ENCODE results near the gene CASP10.
"Not testable (repeated sequence)": the region's sequence is repeated elsewhere in the genome, so short reads cannot be mapped to it uniquely, and the experiment has no call there.

The CASP10 gene

DNA sequence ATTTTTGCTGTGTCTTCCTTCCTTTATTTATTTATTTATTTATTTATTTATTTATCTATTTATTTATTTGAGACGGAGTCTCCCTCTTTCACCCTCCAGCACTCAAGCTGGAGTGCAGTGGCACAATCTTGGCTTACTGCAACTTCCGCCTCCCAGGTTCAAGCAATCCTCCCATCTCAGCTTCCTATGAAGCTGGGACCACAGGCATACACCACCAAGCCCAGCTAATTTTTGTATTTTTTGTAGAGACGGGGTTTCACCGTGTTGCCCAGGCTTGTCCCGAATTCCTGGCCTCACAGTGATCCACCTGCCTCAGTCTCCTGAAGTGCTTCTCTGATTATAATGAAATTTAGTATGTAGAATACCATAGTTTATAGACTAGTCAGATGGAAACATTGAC is 894 bp downstream of the CASP10 start:
- not testable (repeated sequence) for H3K27ac ChIP-seq (ENCODE audit: low read depth, low read length); H3K9ac ChIP-seq (ENCODE audit: low read depth, low read length); H3K36me3 ChIP-seq (ENCODE audit: control insufficient read depth, insufficient read depth, low read length); H3K27me3 ChIP-seq (ENCODE audit: control insufficient read depth, insufficient read depth, low read length); H3K4me1 ChIP-seq (ENCODE audit: control insufficient read depth, insufficient read depth, low read length); H3K9me3 ChIP-seq (ENCODE audit: control insufficient read depth, insufficient read depth, low read length)
- peak overlapping the region; percentile 54 for H3K4me3 ChIP-seq (ENCODE audit: low read depth, low read length)

DNA sequence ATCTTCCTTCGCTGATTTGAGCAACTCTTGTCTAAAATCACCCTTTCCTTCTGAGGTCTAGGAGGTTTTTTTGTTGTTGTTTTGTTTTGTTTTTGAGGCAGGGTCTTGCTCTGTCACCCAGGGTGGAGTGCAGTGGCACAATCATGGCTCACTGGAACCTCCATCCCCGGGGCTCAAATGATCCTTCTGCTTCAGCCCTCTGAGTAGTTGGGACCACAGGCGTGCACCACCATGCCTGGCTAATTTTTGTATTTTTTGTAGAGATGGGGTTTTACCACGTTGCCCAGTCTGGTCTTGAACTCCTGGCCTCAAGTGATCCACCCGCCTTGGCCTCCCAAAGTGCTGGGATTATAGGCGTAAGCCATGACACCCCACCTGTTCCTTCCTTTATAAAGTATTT is 1.3 kb downstream of the CASP10 start:
- not testable (repeated sequence) for H3K36me3 ChIP-seq (ENCODE audit: control insufficient read depth, insufficient read depth, low read length); H3K4me1 ChIP-seq (ENCODE audit: control insufficient read depth, insufficient read depth, low read length); H3K9me3 ChIP-seq (ENCODE audit: control insufficient read depth, insufficient read depth, low read length); H3K4me3 ChIP-seq (ENCODE audit: low read depth, low read length); H3K27me3 ChIP-seq (ENCODE audit: control insufficient read depth, insufficient read depth, low read length); H3K9ac ChIP-seq (ENCODE audit: low read depth, low read length); H3K27ac ChIP-seq (ENCODE audit: low read depth, low read length)

DNA sequence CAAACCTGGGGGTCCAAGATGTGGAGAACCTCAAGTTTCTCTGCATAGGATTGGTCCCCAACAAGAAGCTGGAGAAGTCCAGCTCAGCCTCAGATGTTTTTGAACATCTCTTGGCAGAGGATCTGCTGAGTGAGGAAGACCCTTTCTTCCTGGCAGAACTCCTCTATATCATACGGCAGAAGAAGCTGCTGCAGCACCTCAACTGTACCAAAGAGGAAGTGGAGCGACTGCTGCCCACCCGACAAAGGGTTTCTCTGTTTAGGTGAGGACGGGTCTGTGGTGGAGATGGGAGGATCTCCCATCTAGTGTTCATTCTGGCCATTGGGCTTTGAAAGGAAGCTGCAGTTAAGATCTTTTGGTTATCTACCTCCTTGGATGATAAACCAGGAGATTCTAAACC is 2.9 kb downstream of the CASP10 start:
- no peak overlapping the region for H3K9ac ChIP-seq (ENCODE audit: low read depth, low read length)
- no peak overlapping the region for H3K27ac ChIP-seq (ENCODE audit: low read depth, low read length)

DNA sequence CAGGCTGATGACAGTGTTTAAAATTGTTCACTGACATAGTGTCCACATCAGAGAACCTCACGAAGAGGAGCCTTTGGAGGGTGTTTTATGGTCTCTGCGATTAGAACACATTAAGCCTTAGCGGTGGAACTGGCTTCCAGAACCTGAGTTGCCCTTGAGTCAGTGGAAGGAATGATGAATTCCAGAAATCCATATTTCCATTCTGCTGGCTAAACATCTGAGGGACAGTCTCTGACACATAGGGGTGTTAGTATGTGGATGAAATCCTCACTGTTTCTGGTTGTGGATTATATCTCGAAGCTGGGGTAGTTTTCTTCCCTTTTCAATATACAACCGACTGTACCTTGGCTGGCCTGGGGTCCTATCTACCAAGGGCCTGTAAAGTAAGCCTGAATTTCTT is 4.0 kb downstream of the CASP10 start:
- Histone ChIP-seq H3K36me3 (ENCODE audit: control insufficient read depth, insufficient read depth, low read length) (no peaks in the 10 kb centered on the region), H3K4me1 (ENCODE audit: control insufficient read depth, insufficient read depth, low read length) (peaks cover 7% of the 10 kb centered on the region), H3K9ac (ENCODE audit: low read depth, low read length) (no peak overlapping the region), H3K4me3 (ENCODE audit: low read depth, low read length) (no peak overlapping the region), H3K27ac (ENCODE audit: low read depth, low read length) (no peak overlapping the region), H3K27me3 (ENCODE audit: control insufficient read depth, insufficient read depth, low read length) (no peaks in the 10 kb centered on the region), H3K9me3 (ENCODE audit: control insufficient read depth, insufficient read depth, low read length) (no peaks in the 10 kb centered on the region)

More for the DNA sequence above, 2.9 kb downstream of the CASP10 start:
- no peaks in the 10 kb centered on the region for H3K9me3 ChIP-seq (ENCODE audit: control insufficient read depth, insufficient read depth, low read length)
- no peaks in the 10 kb centered on the region for H3K36me3 ChIP-seq (ENCODE audit: control insufficient read depth, insufficient read depth, low read length)
- no peaks in the 10 kb centered on the region for H3K27me3 ChIP-seq (ENCODE audit: control insufficient read depth, insufficient read depth, low read length)
- no peak overlapping the region for H3K4me3 ChIP-seq (ENCODE audit: low read depth, low read length)
- H3K4me1 ChIP-seq (ENCODE audit: control insufficient read depth, insufficient read depth, low read length): peaks cover 7% of the 10 kb centered on the region

DNA sequence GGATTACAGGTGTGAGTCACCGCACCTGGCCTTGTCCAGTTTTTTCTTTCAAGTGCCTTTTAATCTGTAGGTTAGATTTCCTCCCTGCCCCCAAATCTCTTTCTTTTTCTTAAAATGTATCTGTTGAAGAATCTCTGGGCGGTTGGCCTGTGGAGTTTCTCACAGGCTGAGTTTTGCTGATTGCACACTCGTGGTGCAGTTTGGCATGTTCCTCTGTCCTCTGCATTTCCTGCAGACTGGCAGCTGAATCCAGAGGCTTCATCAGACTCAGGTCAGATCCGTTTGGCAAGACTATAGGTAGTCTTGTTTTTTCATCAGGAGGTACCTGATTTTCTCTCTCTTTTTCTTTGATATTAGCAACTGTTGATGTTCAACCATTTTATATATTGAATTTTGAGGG is 5.5 kb downstream of the CASP10 start:
- H3K9ac ChIP-seq (ENCODE audit: low read depth, low read length): no peak overlapping the region
- H3K4me1 ChIP-seq (ENCODE audit: control insufficient read depth, insufficient read depth, low read length): peaks cover 2% of the 10 kb centered on the region
- no peaks in the 10 kb centered on the region for H3K9me3 ChIP-seq (ENCODE audit: control insufficient read depth, insufficient read depth, low read length)
- no peak overlapping the region for H3K27ac ChIP-seq (ENCODE audit: low read depth, low read length)
- H3K36me3 ChIP-seq (ENCODE audit: control insufficient read depth, insufficient read depth, low read length): no peaks in the 10 kb centered on the region
- H3K4me3 ChIP-seq (ENCODE audit: low read depth, low read length): no peak overlapping the region
- H3K27me3 ChIP-seq (ENCODE audit: control insufficient read depth, insufficient read depth, low read length): no peaks in the 10 kb centered on the region

DNA sequence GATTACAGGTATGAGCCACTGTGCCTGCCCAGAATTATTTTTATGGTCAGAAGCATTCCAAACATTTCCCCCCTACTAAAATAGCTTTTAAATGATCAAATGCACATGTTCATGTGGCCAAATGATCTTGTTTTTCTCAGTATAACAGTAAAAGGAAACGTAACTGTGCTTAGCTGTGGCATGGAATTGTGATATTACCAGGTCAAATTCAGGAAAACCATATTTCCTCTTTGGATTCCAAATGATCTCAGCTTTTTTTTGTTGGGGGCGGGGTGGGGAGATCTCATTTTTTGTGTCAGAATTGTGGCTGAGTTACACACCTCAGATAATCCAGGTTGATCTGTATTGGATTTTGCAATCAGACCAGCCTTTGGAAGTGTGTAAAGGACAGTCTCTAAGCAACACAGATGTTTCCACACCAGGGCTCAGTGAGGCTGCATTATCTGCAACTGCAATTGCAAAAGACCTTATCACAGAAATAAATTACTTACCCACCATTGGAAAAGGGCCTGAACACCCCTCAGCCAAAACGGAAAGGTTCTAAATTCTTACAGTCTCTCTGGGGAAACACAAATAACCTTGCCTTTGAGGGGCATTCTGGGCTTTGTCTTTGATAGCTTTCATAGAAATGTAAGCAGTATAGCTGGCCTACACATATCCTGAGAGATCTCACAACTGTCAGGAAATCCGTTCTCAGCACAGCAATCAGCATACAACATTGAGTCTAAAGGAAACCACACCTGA is 8.4 kb downstream of the CASP10 start:
- no peaks in the 10 kb centered on the region for H3K9me3 ChIP-seq (ENCODE audit: control insufficient read depth, insufficient read depth, low read length)
- no peak overlapping the region for H3K27ac ChIP-seq (ENCODE audit: low read depth, low read length)
- H3K27me3 ChIP-seq (ENCODE audit: control insufficient read depth, insufficient read depth, low read length): no peaks in the 10 kb centered on the region
- no peak overlapping the region for H3K4me3 ChIP-seq (ENCODE audit: low read depth, low read length)
- H3K9ac ChIP-seq (ENCODE audit: low read depth, low read length): no peak overlapping the region
- no peaks in the 10 kb centered on the region for H3K36me3 ChIP-seq (ENCODE audit: control insufficient read depth, insufficient read depth, low read length)
- H3K4me1 ChIP-seq (ENCODE audit: control insufficient read depth, insufficient read depth, low read length): no peaks in the 10 kb centered on the region

DNA sequence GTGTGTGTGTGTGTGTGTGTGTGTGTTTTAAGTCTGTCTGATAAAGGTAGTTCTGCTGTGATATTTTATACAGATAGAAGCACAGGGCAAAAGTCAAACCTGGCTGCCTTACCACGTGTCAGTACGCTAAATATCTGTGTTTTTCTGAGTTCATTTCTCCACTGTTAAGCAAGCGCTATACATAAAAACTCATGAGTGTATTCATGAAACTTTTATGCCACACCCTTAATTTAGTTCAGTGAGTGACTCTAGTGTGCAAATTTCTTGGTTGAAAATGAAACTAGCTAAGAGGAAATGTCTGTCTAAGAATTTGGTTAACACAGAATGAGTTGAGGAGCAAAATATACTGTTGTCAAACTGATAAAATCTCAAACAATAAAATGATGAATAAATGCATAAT is 11.2 kb downstream of the CASP10 start:
- Histone ChIP-seq H3K27me3 (ENCODE audit: control insufficient read depth, insufficient read depth, low read length) (no peaks in the 10 kb centered on the region), H3K4me1 (ENCODE audit: control insufficient read depth, insufficient read depth, low read length) (no peaks in the 10 kb centered on the region), H3K36me3 (ENCODE audit: control insufficient read depth, insufficient read depth, low read length) (no peaks in the 10 kb centered on the region; the same call in 1 of the 2 replicates), H3K27ac (ENCODE audit: low read depth, low read length) (no peak overlapping the region), H3K9me3 (ENCODE audit: control insufficient read depth, insufficient read depth, low read length) (no peaks in the 10 kb centered on the region), H3K9ac (ENCODE audit: low read depth, low read length) (no peak overlapping the region), H3K4me3 (ENCODE audit: low read depth, low read length) (no peak overlapping the region)

DNA sequence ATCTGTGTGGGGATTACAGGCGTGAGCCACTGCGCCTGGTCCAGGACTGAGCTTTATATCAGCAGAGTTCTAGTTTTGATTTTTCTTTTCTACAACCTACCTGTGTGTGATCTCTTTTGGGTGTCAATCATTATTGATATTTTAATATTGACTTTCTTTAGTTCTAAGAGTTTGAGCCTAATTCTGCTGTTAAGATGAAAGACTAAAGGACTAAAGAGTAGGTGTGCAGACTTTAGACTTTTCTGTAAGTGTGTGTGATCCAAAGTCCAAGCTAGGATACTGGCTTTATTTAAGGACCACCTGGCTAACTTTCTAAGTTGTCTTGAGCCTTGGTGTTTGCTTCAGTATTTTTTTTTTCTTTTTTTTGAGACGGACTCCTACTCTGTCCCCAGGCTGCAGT is 12.4 kb downstream of the CASP10 start:
- no peak overlapping the region for H3K9ac ChIP-seq (ENCODE audit: low read depth, low read length)
- H3K27me3 ChIP-seq (ENCODE audit: control insufficient read depth, insufficient read depth, low read length): no peaks in the 10 kb centered on the region
- H3K4me3 ChIP-seq (ENCODE audit: low read depth, low read length): no peak overlapping the region
- H3K4me1 ChIP-seq (ENCODE audit: control insufficient read depth, insufficient read depth, low read length): 0 out of 2 replicates have a peak, but pooled peaks cover 4% of the 10 kb centered on the region
- no peak overlapping the region for H3K27ac ChIP-seq (ENCODE audit: low read depth, low read length)
- H3K9me3 ChIP-seq (ENCODE audit: control insufficient read depth, insufficient read depth, low read length): no peaks in the 10 kb centered on the region
- H3K36me3 ChIP-seq (ENCODE audit: control insufficient read depth, insufficient read depth, low read length): no peaks in the 10 kb centered on the region; the same call in 1 of the 2 replicates

DNA sequence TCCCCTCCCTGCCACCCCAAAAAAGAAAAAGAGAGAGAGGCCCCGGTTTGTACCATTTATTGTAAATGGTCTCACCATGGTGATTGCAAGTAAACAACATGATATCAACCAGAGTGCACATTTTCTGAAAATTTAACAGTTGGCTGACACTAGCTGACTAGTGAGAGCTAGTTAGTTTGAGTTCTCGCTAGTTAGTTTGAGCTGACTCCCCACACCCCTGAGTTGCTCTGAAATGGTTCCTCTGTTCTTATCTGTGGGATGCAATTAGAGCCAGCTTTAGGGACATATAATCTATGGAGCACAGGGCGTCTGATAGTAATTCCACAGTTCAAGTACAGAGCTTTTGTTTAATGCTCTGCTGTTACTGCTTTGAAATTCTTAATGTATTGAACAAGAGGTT is 13.1 kb downstream of the CASP10 start:
- no peaks in the 10 kb centered on the region; the same call in 1 of the 2 replicates for H3K36me3 ChIP-seq (ENCODE audit: control insufficient read depth, insufficient read depth, low read length)
- H3K27ac ChIP-seq (ENCODE audit: low read depth, low read length): no peak overlapping the region
- no peaks in the 10 kb centered on the region for H3K27me3 ChIP-seq (ENCODE audit: control insufficient read depth, insufficient read depth, low read length)
- H3K9me3 ChIP-seq (ENCODE audit: control insufficient read depth, insufficient read depth, low read length): no peaks in the 10 kb centered on the region
- H3K9ac ChIP-seq (ENCODE audit: low read depth, low read length): no peak overlapping the region
- 0 out of 2 replicates have a peak, but pooled peaks cover 7% of the 10 kb centered on the region for H3K4me1 ChIP-seq (ENCODE audit: control insufficient read depth, insufficient read depth, low read length)
- no peak overlapping the region for H3K4me3 ChIP-seq (ENCODE audit: low read depth, low read length)

DNA sequence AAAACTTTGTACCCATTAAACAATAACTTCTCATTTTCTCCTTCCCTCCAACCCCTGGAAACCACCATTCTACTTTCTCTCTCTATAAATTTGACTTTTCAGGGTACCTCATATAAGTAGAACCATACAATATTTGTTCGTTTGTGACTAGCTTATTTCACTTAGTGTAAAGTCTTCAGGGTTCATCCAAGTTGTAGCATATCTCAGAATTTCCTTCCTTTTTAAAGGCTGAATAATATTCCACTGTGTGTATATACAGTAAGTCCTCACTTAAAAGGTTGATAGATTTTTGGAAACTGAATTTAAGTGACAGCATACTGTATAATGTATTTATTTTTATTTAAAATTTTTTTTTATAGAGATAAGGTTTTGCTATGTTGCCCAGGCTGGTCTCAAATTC is 13.9 kb downstream of the CASP10 start:
- H3K27me3 ChIP-seq (ENCODE audit: control insufficient read depth, insufficient read depth, low read length): no peaks in the 10 kb centered on the region
- H3K27ac ChIP-seq (ENCODE audit: low read depth, low read length): no peak overlapping the region
- H3K9ac ChIP-seq (ENCODE audit: low read depth, low read length): no peak overlapping the region
- no peak overlapping the region for H3K4me3 ChIP-seq (ENCODE audit: low read depth, low read length)
- H3K4me1 ChIP-seq (ENCODE audit: control insufficient read depth, insufficient read depth, low read length): 0 out of 2 replicates have a peak, but pooled peaks cover 7% of the 10 kb centered on the region
- no peaks in the 10 kb centered on the region for H3K9me3 ChIP-seq (ENCODE audit: control insufficient read depth, insufficient read depth, low read length)
- no peaks in the 10 kb centered on the region; the same call in 1 of the 2 replicates for H3K36me3 ChIP-seq (ENCODE audit: control insufficient read depth, insufficient read depth, low read length)

DNA sequence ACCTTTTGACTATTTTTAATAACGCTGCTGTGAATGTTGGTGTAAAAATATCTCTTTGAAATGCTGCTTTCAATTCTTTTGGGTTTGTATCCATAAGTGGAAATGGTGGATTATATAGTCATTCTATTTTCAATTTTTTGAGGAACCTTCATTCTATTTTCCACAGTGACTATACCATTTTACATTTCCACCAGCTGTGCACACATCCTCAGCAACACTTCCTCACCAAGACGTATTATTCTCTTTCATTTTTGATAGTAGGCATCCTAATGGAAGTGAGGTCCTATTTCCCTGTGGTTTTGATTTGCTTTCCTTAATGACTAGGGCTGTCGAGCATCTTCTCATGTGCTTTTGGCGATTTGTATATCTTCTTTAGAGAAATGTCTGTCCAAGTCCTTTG is 14.8 kb downstream of the CASP10 start:
- H3K27me3 ChIP-seq (ENCODE audit: control insufficient read depth, insufficient read depth, low read length): no peaks in the 10 kb centered on the region
- no peaks in the 10 kb centered on the region; the same call in 1 of the 2 replicates for H3K36me3 ChIP-seq (ENCODE audit: control insufficient read depth, insufficient read depth, low read length)
- no peaks in the 10 kb centered on the region for H3K9me3 ChIP-seq (ENCODE audit: control insufficient read depth, insufficient read depth, low read length)
- H3K27ac ChIP-seq (ENCODE audit: low read depth, low read length): no peak overlapping the region
- H3K4me1 ChIP-seq (ENCODE audit: control insufficient read depth, insufficient read depth, low read length): 0 out of 2 replicates have a peak, but pooled peaks cover 7% of the 10 kb centered on the region
- H3K9ac ChIP-seq (ENCODE audit: low read depth, low read length): no peak overlapping the region
- no peak overlapping the region for H3K4me3 ChIP-seq (ENCODE audit: low read depth, low read length)
